ENCODE results near the gene DCAF8. TPM values are rescaled to one million over a fixed set of nuclear protein-coding genes. Genes with fewer than 3 reads are reported as not detected.

The DCAF8 gene
- total RNA-seq, 1 donor from 2014 or later = 163 TPM

- no peaks in the 10 kb centered on the region for H3K36me3 Mint-ChIP-seq (ENCODE audit: unreplicated experiment)
Measured at GRCh38 chr1:160264795-160265307, 2.5 kb upstream of the DCAF8 start.

GRCh38 chr1:160261556-160261892 lies 825 bp downstream of the DCAF8 start:
- no peak for DNase-seq (ENCODE audit: extremely low spot score, unreplicated experiment)
- Mint-ChIP-seq H3K9me3 (ENCODE audit: unreplicated experiment) (no peaks in the 10 kb centered on the region), H3K36me3 (ENCODE audit: unreplicated experiment) (no peaks in the 10 kb centered on the region), H3K4me1 (ENCODE audit: unreplicated experiment) (peaks cover 50% of the 10 kb centered on the region), H3K27me3 (ENCODE audit: unreplicated experiment) (peaks cover 16% of the 10 kb centered on the region), H3K4me3 (ENCODE audit: unreplicated experiment) (peak overlapping the region; percentile 97), H3K27ac (ENCODE audit: unreplicated experiment) (peak overlapping the region; percentile 99)
- no peak for TF ChIP-seq CTCF (IDR thresholded peaks at IDR 0.05)

More at GRCh38 chr1:160264795-160265307, 2.5 kb upstream of the DCAF8 start:
- Mint-ChIP-seq H3K4me1 (ENCODE audit: unreplicated experiment) (peaks cover 26% of the 10 kb centered on the region), H3K9me3 (ENCODE audit: unreplicated experiment) (no peaks in the 10 kb centered on the region), H3K27ac (ENCODE audit: unreplicated experiment) (no peak overlapping the region), H3K27me3 (ENCODE audit: unreplicated experiment) (peaks cover 23% of the 10 kb centered on the region), H3K4me3 (ENCODE audit: unreplicated experiment) (no peak overlapping the region)
- DNase-seq (ENCODE audit: extremely low spot score, unreplicated experiment) = no peak
- TF ChIP-seq CTCF (IDR thresholded peaks at IDR 0.05) = no peak

- no peak for DNase-seq (ENCODE audit: extremely low spot score, unreplicated experiment)
- H3K27me3 Mint-ChIP-seq (ENCODE audit: unreplicated experiment) = peaks cover 14% of the 10 kb centered on the region
- TF ChIP-seq CTCF (IDR thresholded peaks at IDR 0.05) = no peak
- H3K27ac Mint-ChIP-seq (ENCODE audit: unreplicated experiment) = peak overlapping the region; percentile 99
- no peaks in the 10 kb centered on the region for H3K9me3 Mint-ChIP-seq (ENCODE audit: unreplicated experiment)
- H3K36me3 Mint-ChIP-seq (ENCODE audit: unreplicated experiment) = no peaks in the 10 kb centered on the region
- H3K4me3 Mint-ChIP-seq (ENCODE audit: unreplicated experiment) = peak overlapping the region; percentile 97
- peaks cover 54% of the 10 kb centered on the region for H3K4me1 Mint-ChIP-seq (ENCODE audit: unreplicated experiment)
Measured at GRCh38 chr1:160260406-160261382, 1.7 kb downstream of the DCAF8 start.

- Mint-ChIP-seq H3K4me3 (ENCODE audit: unreplicated experiment) (no peak overlapping the region), H3K9me3 (ENCODE audit: unreplicated experiment) (no peaks in the 10 kb centered on the region), H3K27ac (ENCODE audit: unreplicated experiment) (no peak overlapping the region), H3K27me3 (ENCODE audit: unreplicated experiment) (no peaks in the 10 kb centered on the region), H3K4me1 (ENCODE audit: unreplicated experiment) (peaks cover 50% of the 10 kb centered on the region), H3K36me3 (ENCODE audit: unreplicated experiment) (peaks cover 2% of the 10 kb centered on the region)
- no peak for TF ChIP-seq CTCF (IDR thresholded peaks at IDR 0.05)
- DNase-seq (ENCODE audit: extremely low spot score, unreplicated experiment) = no peak
Measured at GRCh38 chr1:160258177-160258798, 4.1 kb downstream of the DCAF8 start.
